Esophagus squamous epithelium (tissue), 5 donors: ENCODE measurements around the gene LIPC. TPM values are rescaled to one million over a fixed set of nuclear protein-coding genes. Genes with fewer than 3 reads are reported as not detected.

Source experiments
- DNase-seq: peaks from one replicate; lab custom pipeline; 2025; lab: John Stamatoyannopoulos, UW
- H3K27ac ChIP-seq, 4 donors: fragments of 200-600 bp; sonication (generic); one replicate each; pipeline ENCODE4 v1.5.1; 2016 to 2019; ENCODE audit warnings: mild to moderate bottlenecking in 1 of 4
- H3K27me3 ChIP-seq, 4 donors: fragments of 200-600 bp; sonication (generic); 1 replicate in 3 of 4; 2 replicates in 1 of 4; pipeline versions ENCODE4 v1.5.1 to v1.6.0; 2017 to 2021; ENCODE audit warnings: antibody characterized with exemption in 1 of 4
- H3K36me3 ChIP-seq, 3 donors: fragments of 200-600 bp; sonication (generic); one replicate each; pipeline ENCODE4 v1.5.1; 2016 to 2019
- H3K4me1 ChIP-seq, 3 donors: fragments of 200-600 bp; sonication (generic); one replicate each; pipeline ENCODE4 v1.5.1; 2017 to 2019
- H3K4me3 ChIP-seq, 4 donors: fragments of 200-600 bp; sonication (generic); 1 replicate in 3 of 4; 2 replicates in 1 of 4; pipeline ENCODE4 v1.5.1; 2016 to 2019; ENCODE audit warnings: mild to moderate bottlenecking in 2 of 4, moderate library complexity in 1 of 4
- H3K9me3 ChIP-seq, 3 donors: fragments of 200-600 bp; sonication (generic); one replicate each; pipeline ENCODE4 v1.5.1; 2016 to 2019
- POLR2A ChIP-seq, 4 donors: fragments of 450-650 bp; IDR thresholded peaks; one replicate each; pipeline ENCODE4 v1.6.1; 2017; ENCODE audit warnings: antibody characterized with exemption in 4 of 4, mild to moderate bottlenecking in 4 of 4, moderate library complexity in 3 of 4
- WGBS, 2 donors: methylation state at CpG; one replicate each; pipeline ENCODE4 v1.1.5; 2018; 5-methylcytosine and 5-hydroxymethylcytosine counted together
- intact Hi-C: fragments of 100-400 bp; cut with DNase I; formaldehyde crosslinking; loops from one replicate; pipeline ENCODE4 v1.15.0; 2022
- total RNA-seq, 4 donors: library from RNA; depleted of rRNA; stranded (reverse); fragments of >200 nt; gene quantifications; one replicate each; pipeline ENCODE4 v1.1.0, GENCODE V29; 2016
- TF ChIP-seq, protein P1 (sequence below), 6 experiments: fragments of 450-650 bp in 4 of 6; fragments of 200-600 bp in 2 of 6; sonication (generic) in 2 of 6; IDR thresholded peaks; one replicate each; pipeline ENCODE4 v1.5.1; 2016 to 2019; ENCODE audit warnings: antibody characterized with exemption in 6 of 6, mild to moderate bottlenecking in 4 of 6, moderate library complexity in 4 of 6
- donor health status: DM: yes; HTN: yes; CAD: no.

The LIPC gene
- total RNA-seq, 4 donors from 2014 or later, result 0.27 to 1.1 (median 0.38) TPM; not detected in 1

DNA sequence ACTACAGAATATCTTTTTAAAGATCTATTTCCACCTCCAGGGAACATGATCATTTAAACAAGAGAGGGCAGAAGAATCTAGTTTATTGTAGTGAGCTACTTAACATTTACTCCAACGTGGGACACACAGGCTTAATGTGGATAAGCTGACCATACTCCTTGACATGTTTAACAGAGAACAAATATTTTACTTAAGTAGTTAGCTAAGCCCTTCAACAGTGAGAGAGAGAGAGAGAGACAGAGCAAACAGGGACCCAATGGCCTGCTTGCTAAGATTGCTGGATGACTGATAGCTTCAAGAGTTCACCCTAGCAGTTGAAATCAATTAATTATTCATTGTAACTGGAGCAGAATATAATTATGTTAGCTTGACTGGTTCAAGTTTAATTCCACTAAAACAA, 159.1 kb downstream of the LIPC start:
- TF ChIP-seq POLR2A (IDR thresholded peaks at IDR 0.05), result no peak
- TF ChIP-seq, protein P1, sequence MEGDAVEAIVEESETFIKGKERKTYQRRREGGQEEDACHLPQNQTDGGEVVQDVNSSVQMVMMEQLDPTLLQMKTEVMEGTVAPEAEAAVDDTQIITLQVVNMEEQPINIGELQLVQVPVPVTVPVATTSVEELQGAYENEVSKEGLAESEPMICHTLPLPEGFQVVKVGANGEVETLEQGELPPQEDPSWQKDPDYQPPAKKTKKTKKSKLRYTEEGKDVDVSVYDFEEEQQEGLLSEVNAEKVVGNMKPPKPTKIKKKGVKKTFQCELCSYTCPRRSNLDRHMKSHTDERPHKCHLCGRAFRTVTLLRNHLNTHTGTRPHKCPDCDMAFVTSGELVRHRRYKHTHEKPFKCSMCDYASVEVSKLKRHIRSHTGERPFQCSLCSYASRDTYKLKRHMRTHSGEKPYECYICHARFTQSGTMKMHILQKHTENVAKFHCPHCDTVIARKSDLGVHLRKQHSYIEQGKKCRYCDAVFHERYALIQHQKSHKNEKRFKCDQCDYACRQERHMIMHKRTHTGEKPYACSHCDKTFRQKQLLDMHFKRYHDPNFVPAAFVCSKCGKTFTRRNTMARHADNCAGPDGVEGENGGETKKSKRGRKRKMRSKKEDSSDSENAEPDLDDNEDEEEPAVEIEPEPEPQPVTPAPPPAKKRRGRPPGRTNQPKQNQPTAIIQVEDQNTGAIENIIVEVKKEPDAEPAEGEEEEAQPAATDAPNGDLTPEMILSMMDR (IDR thresholded peaks at IDR 0.05), result no peak
- no peak for DNase-seq
- WGBS, 2 donors, result 50 to 52% methylated on average over 1 of the region's 1 CpG
- Histone ChIP-seq H3K27me3 (no peaks in the 10 kb centered on the region), H3K4me1 (no peaks in the 10 kb centered on the region), H3K36me3 (peaks cover 0 to 27% (median 0%) of the 10 kb centered on the region in 3 donors), H3K4me3 (no peak overlapping the region), H3K9me3 (no peaks in the 10 kb centered on the region), H3K27ac (no peak overlapping the region)
- intact Hi-C loops, result no loop called here

DNA sequence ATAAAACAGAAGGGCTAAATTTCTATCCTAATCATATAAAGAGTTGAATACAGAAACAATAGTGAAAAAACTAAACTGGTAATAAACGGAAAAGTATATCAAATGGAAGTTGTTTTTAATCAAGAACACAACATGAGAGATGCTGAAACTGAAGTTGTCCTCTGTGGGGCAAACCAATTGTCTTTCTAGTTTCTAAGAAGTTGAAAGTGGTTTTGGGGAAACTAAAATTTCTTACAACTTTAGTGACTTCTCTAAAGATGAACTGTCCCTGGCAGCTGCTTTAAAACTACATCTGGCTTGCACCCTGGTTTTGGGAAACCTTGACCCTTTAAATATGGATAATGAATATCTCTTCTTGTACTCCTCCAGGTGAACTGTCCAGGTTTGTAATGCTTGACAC, 162.1 kb downstream of the LIPC start:
- intact Hi-C loops, result no loop called here
- Histone ChIP-seq H3K4me1 (no peaks in the 10 kb centered on the region), H3K9me3 (no peaks in the 10 kb centered on the region), H3K27me3 (no peaks in the 10 kb centered on the region), H3K27ac (no peak overlapping the region), H3K36me3 (peaks cover 0 to 48% (median 0%) of the 10 kb centered on the region in 3 donors), H3K4me3 (no peak overlapping the region)
- TF ChIP-seq, protein P1 (IDR thresholded peaks at IDR 0.05), result no peak
- no peak for TF ChIP-seq POLR2A (IDR thresholded peaks at IDR 0.05)
- 86 to 87% methylated on average over 1 of the region's 1 CpG for WGBS, 2 donors
- DNase-seq, result no peak

DNA sequence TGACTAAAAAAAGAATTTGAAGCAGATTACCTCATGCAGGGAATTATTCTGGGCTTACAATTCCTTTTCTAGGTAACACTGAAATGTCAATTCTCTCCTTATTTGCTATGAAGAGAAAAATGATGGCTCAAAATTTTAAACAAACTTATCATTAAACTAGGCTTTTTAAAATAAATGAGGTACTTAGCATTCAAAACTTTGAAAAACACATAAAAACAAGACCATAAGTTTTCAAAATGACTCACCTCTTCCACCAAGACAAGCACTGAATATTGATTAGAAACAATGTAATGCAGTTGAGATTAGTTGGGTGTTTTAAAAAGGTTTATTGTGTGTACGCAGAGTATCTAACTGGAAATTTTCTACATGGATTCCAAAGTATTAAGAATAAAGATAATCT, 163.1 kb downstream of the LIPC start:
- TF ChIP-seq, protein P1 (IDR thresholded peaks at IDR 0.05), result no peak
- TF ChIP-seq POLR2A (IDR thresholded peaks at IDR 0.05), result no peak
- no peaks in the 10 kb centered on the region for H3K4me1 ChIP-seq
- no peak for DNase-seq
- H3K36me3 ChIP-seq, result peaks cover 0 to 55% (median 0%) of the 10 kb centered on the region in 3 donors
- no peaks in the 10 kb centered on the region for H3K27me3 ChIP-seq
- H3K27ac ChIP-seq, result no peak overlapping the region
- WGBS, 2 donors, result 92 to 100% methylated on average over 1 of the region's 1 CpG
- no peaks in the 10 kb centered on the region for H3K9me3 ChIP-seq
- H3K4me3 ChIP-seq, result no peak overlapping the region
- intact Hi-C loops, result no loop called here

DNA sequence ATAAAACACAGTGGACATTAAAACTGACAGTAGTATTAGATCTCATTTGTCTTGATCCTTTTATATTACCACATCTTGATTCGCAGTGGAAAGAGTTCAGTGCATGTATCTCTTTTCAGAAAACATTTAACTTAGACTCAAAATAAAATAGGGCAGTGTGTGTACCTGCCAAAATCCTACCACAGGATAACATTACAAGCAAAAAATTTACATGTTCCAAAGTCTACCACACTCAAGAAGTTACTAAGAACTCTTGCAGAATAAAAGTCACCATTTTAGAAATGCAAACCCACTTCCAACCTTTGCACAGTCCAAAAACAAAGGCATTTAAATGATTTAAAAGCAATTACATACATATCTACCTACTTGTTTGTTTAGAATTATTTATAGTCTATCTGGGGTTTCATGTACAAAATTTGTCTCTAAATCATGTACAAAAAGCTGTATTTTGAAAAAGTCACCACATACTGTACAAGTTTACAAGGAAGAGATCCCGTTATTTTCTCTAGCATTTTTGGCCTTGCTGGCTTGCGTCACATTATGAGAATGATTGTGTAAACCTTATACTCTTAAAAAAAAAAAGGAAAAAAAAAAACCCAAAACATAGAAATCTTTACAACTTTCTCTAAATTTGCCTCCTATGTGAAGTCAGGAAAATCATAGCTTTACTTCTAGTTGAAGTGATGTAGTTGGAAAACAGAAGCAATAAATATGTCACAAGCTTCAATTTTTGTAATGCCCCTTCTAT, 163.9 kb downstream of the LIPC start:
- TF ChIP-seq POLR2A (IDR thresholded peaks at IDR 0.05), result no peak
- TF ChIP-seq, protein P1 (IDR thresholded peaks at IDR 0.05), result no peak
- Histone ChIP-seq H3K4me1 (no peaks in the 10 kb centered on the region), H3K9me3 (no peaks in the 10 kb centered on the region), H3K27me3 (no peaks in the 10 kb centered on the region), H3K27ac (no peak overlapping the region), H3K4me3 (no peak overlapping the region), H3K36me3 (peaks cover 0 to 55% (median 0%) of the 10 kb centered on the region in 3 donors)
- intact Hi-C loops, result no loop called here
- DNase-seq, result no peak
- WGBS, 2 donors, result 85 to 87% methylated on average over 3 of the region's 3 CpGs

DNA sequence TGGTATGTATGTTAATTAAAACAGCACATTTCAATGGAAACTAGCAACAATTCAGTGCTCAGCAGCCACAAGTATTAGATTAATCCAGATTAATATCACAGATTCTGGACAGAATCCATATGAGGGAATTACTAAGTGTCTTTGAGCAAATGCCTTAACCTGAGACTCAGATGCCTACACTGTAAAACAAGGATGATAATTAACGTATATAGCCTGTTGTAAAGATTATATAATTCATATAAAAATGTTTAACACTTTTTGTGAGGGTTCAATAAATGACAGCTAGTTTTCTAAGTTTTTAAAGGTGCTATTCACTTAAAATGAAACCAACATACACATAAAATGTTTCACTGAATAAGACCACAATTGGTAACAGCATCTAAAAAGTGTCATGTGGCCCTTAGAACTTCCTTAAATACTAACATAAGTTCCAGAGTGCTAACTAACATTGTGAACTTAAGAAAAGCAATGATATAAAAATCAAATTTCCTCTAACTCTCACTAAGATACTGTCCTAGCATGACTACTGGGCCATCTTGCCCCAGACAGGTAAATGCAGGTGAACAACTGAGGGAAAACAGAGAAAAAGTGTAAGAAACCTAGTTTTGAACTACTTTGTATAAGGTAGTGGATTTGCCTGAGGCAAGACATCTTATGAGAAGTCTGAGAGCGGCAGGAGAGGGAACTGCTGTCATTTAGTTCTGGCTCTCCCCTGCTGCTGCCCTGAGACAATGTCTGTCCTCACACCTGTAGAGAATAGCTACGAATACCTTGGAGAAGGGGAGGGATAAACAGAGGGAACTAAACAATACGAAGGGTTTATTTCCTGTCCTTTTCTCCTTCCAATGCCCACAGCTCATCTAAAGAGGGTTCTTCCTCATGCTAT, 166.4 kb downstream of the LIPC start:
- no peaks in the 10 kb centered on the region for H3K4me1 ChIP-seq
- H3K36me3 ChIP-seq, result peaks cover 0 to 71% (median 0%) of the 10 kb centered on the region in 3 donors
- no peak overlapping the region for H3K27ac ChIP-seq
- TF ChIP-seq, protein P1 (IDR thresholded peaks at IDR 0.05), result no peak
- TF ChIP-seq POLR2A (IDR thresholded peaks at IDR 0.05), result no peak
- H3K27me3 ChIP-seq, result no peaks in the 10 kb centered on the region
- DNase-seq, result no peak
- no peak overlapping the region for H3K4me3 ChIP-seq
- intact Hi-C loops, result no loop called here
- 83 to 89% methylated on average over 4 of the region's 4 CpGs for WGBS, 2 donors
- H3K9me3 ChIP-seq, result no peaks in the 10 kb centered on the region
